HepG2 (cell line): ENCODE results near the gene WDR81. TPM values are rescaled to one million over a fixed set of nuclear protein-coding genes. Genes with fewer than 3 reads are reported as not detected.
A peak's percentile ranks its signal among the peaks of the same experiment; 100 is the strongest.

Source experiments
- DBP ChIP-seq: sonication (generic); formaldehyde crosslinking; IDR thresholded peaks from 2 replicates; pipeline ENCODE4 v1.4.0; 2020; ENCODE audit warnings: missing genetic modification reagents; ENCODE audit errors: not compliant biosample characterization
- DNMT3B ChIP-seq: conservative IDR thresholded peaks from 2 replicates; pipeline ENCODE4 v1.6.1; 2016; ENCODE audit warnings: missing biosample characterization, control low read depth
- FIP1L1 ChIP-seq: fragments of 200-400 bp; formaldehyde crosslinking; IDR thresholded peaks from 2 replicates; pipeline ENCODE4 v1.6.1; 2018; ENCODE audit warnings: low read depth, mild to moderate bottlenecking, low read length, moderate library complexity, borderline replicate concordance; ENCODE audit not compliant: insufficient read depth
- FOXM1 ChIP-seq: sonication (generic); formaldehyde crosslinking; IDR thresholded peaks from 2 replicates; pipeline ENCODE4 v1.5.0; 2020; ENCODE audit warnings: missing genetic modification reagents
- HIC2 ChIP-seq: sonication (generic); formaldehyde crosslinking; IDR thresholded peaks from 2 replicates; pipeline ENCODE4 v1.9.0; 2022; ENCODE audit warnings: low read depth, missing genetic modification reagents
- HMG20A ChIP-seq: IDR thresholded peaks from 2 replicates; pipeline ENCODE4 v1.6.1; 2016; ENCODE audit warnings: borderline replicate concordance
- MEIS2 ChIP-seq: sonication (generic); formaldehyde crosslinking; IDR thresholded peaks from 2 replicates; pipeline ENCODE4 v1.9.0; 2021; ENCODE audit warnings: mild to moderate bottlenecking, missing genetic modification reagents
- SIX4 ChIP-seq: sonication (generic); formaldehyde crosslinking; IDR thresholded peaks from 2 replicates; pipeline ENCODE4 v1.4.0; 2020; ENCODE audit warnings: missing genetic modification reagents
- SKI ChIP-seq: fragments of 450-650 bp; IDR thresholded peaks from one replicate; pipeline ENCODE4 v1.6.1; 2018; ENCODE audit warnings: mild to moderate bottlenecking; ENCODE audit not compliant: partially characterized antibody
- TRIM22 ChIP-seq: fragments of 450-650 bp; IDR thresholded peaks from 2 replicates; pipeline ENCODE4 v1.6.1; 2017
- ZNF256 ChIP-seq: sonication (generic); formaldehyde crosslinking; conservative IDR thresholded peaks from 2 replicates; pipeline ENCODE4 v1.4.0; 2020; ENCODE audit warnings: missing genetic modification reagents
- ZNF280B ChIP-seq: sonication (generic); formaldehyde crosslinking; IDR thresholded peaks from 2 replicates; pipeline ENCODE4 v1.5.0; 2020; ENCODE audit warnings: missing genetic modification reagents, mild to moderate bottlenecking, borderline replicate concordance
- ZNF350 ChIP-seq: sonication (generic); formaldehyde crosslinking; IDR thresholded peaks from 2 replicates; pipeline ENCODE4 v1.4.0; 2020; ENCODE audit warnings: mild to moderate bottlenecking, low read depth, missing genetic modification reagents, borderline replicate concordance
- ZNF432 ChIP-seq: sonication (generic); formaldehyde crosslinking; IDR thresholded peaks from 2 replicates; pipeline ENCODE4 v1.5.0; 2020; ENCODE audit warnings: missing genetic modification reagents, mild to moderate bottlenecking, borderline replicate concordance
- ZNF800 ChIP-seq: sonication (generic); formaldehyde crosslinking; IDR thresholded peaks from 2 replicates; pipeline ENCODE4 v1.4.0; 2020; ENCODE audit warnings: missing genetic modification reagents
- ZUFSP ChIP-seq: sonication (generic); formaldehyde crosslinking; IDR thresholded peaks from 2 replicates; pipeline ENCODE4 v1.9.0; 2021; ENCODE audit warnings: missing genetic modification reagents, mild to moderate bottlenecking, borderline replicate concordance
- polyA plus RNA-seq, 8 experiments: library from polyadenylated mRNA; depleted of rRNA in 3 of 8; stranded (reverse) in 7 of 8; unstranded in 1 of 8; fragments of >200 nt; fragmentation: Illumina TruSeq in 4 of 8; extraction: Trizol in 4 of 8; gene quantifications; 2 replicates each; pipeline versions ENCODE4 v1.2.1 to v1.2.3, GENCODE V29; 2011 to 2016; ENCODE audit warnings: low read depth in 4 of 8, missing spikeins in 1 of 8, mixed read lengths in 1 of 8; ENCODE audit not compliant: insufficient read depth in 1 of 8
- total RNA-seq, 5 experiments: library from RNA; depleted of rRNA; stranded (reverse); fragments of >200 nt; fragmentation: Illumina TruSeq; extraction: Trizol; gene quantifications; 2 replicates each; pipeline ENCODE4 v1.2.3, GENCODE V29; 2016; ENCODE audit warnings: low read depth in 1 of 5

Gene WDR81
- total and polyA plus RNA-seq, 2 of the 13 experiments (the other 11 are each of a cell fraction or from before 2014, with no cell fraction given): 9.1 to 16.7 TPM

GRCh38 chr17:1684378-1685189 lies 39.9 kb upstream of the WDR81 start, which contains the start of gene PRPF8 (continued):
- TF ChIP-seq ZUFSP (CRISPR knock-in tag): no peak
- TF ChIP-seq ZNF350 (CRISPR knock-in tag): peak; percentile 82; the same call in 1 of the 2 replicates
- no peak for TF ChIP-seq FOXM1 (CRISPR knock-in tag)
- no peak for TF ChIP-seq DNMT3B
- TF ChIP-seq ZNF800 (CRISPR knock-in tag): no peak
- no peak for TF ChIP-seq FIP1L1
- no peak for TF ChIP-seq DBP
- no peak for TF ChIP-seq TRIM22
- TF ChIP-seq SIX4 (CRISPR knock-in tag): no peak
- peak; percentile 78 for TF ChIP-seq MEIS2 (CRISPR knock-in tag)
- TF ChIP-seq ZNF432: no peak
- TF ChIP-seq SKI: no peak
- TF ChIP-seq HIC2: no peak
- 0 out of 2 replicates have a peak, but pooled peaks have one; percentile 56 for TF ChIP-seq ZNF280B (CRISPR knock-in tag)
- no peak; the same call in 1 of the 2 replicates for TF ChIP-seq ZNF256
- TF ChIP-seq HMG20A (CRISPR knock-in tag): no peak
